ENCODE measurements around the gene SAMD3. TPM values are rescaled to one million over a fixed set of nuclear protein-coding genes. Genes with fewer than 3 reads are reported as not detected.

Gene SAMD3
- total RNA-seq, 2 experiments from 2014 or later: not detected

GRCh38 chr6:130158548-130158947, 64.2 kb downstream of the SAMD3 start:
- POLR2A ChIA-PET: no interaction called here
- no peaks in the 10 kb centered on the region for H3K4me1 ChIP-seq (ENCODE audit: insufficient read depth, low read length, poor library complexity, severe bottlenecking)
- no peak overlapping the region for H2AFZ ChIP-seq (ENCODE audit: low read length)
- no peak for DNase-seq (ENCODE audit: low spot score)
- intact Hi-C loops (cut with micrococcal nuclease; ENCODE audit: unreplicated experiment): no loop called here
- H3K27ac ChIP-seq (ENCODE audit: low read depth, low read length, poor library complexity, severe bottlenecking): no peak overlapping the region
- no peaks in the 10 kb centered on the region for H4K20me1 ChIP-seq (ENCODE audit: insufficient read depth, low read length)
- no peak overlapping the region for H3K4me2 ChIP-seq (ENCODE audit: low read length)
- TF ChIP-seq EZH2phosphoT487 (IDR thresholded peaks at IDR 0.05; ENCODE audit: borderline replicate concordance, low read depth, low read length) (no peak), CTCF (conservative IDR thresholded peaks at IDR 0.05; ENCODE audit: low read length) (no peak)
- CTCF ChIA-PET (ENCODE audit: unreplicated experiment): no interaction called here
- BruUV-seq (replicated peaks): no TSS peak
- H3K9me3 ChIP-seq (ENCODE audit: low read length): no peaks in the 10 kb centered on the region
- no peak overlapping the region for H3K4me3 ChIP-seq (ENCODE audit: low read depth, low read length, poor library complexity, severe bottlenecking)
- no peaks in the 10 kb centered on the region for H3K9me2 ChIP-seq (ENCODE audit: insufficient read depth, low read length)
- no peaks in the 10 kb centered on the region for H3K79me2 ChIP-seq (ENCODE audit: insufficient read depth, low read depth, low read length)
- H3K36me3 ChIP-seq (ENCODE audit: insufficient read depth, low read length): no peaks in the 10 kb centered on the region

GRCh38 chr6:130158056-130158455, 64.7 kb downstream of the SAMD3 start:
- BruUV-seq (replicated peaks): no TSS peak
- H3K36me3 ChIP-seq (ENCODE audit: insufficient read depth, low read length): no peaks in the 10 kb centered on the region
- intact Hi-C loops (cut with micrococcal nuclease; ENCODE audit: unreplicated experiment): no loop called here

GRCh38 chr6:130156908-130157307, 65.8 kb downstream of the SAMD3 start:
- no peaks in the 10 kb centered on the region for H3K36me3 ChIP-seq (ENCODE audit: insufficient read depth, low read length)
- POLR2A ChIA-PET: no interaction called here

More at GRCh38 chr6:130158056-130158455, 64.7 kb downstream of the SAMD3 start:
- TF ChIP-seq EZH2phosphoT487 (IDR thresholded peaks at IDR 0.05; ENCODE audit: borderline replicate concordance, low read depth, low read length): no peak
- TF ChIP-seq CTCF (conservative IDR thresholded peaks at IDR 0.05; ENCODE audit: low read length): no peak
- H3K79me2 ChIP-seq (ENCODE audit: insufficient read depth, low read depth, low read length): no peaks in the 10 kb centered on the region
- H3K4me1 ChIP-seq (ENCODE audit: insufficient read depth, low read length, poor library complexity, severe bottlenecking): no peaks in the 10 kb centered on the region
- H2AFZ ChIP-seq (ENCODE audit: low read length): no peak overlapping the region
- H3K9me3 ChIP-seq (ENCODE audit: low read length): no peaks in the 10 kb centered on the region
- ChIA-PET POLR2A (interaction anchor here (0.6 kb wide), 1 partner anchor 852 kb away, joined by 7 read pairs; no protein-coding TSS in a partner anchor), CTCF (ENCODE audit: unreplicated experiment) (no interaction called here)
- H3K27ac ChIP-seq (ENCODE audit: low read depth, low read length, poor library complexity, severe bottlenecking): no peak overlapping the region
- H3K9me2 ChIP-seq (ENCODE audit: insufficient read depth, low read length): no peaks in the 10 kb centered on the region
- H3K4me2 ChIP-seq (ENCODE audit: low read length): no peak overlapping the region
- H3K4me3 ChIP-seq (ENCODE audit: low read depth, low read length, poor library complexity, severe bottlenecking): no peak overlapping the region
- no peaks in the 10 kb centered on the region for H4K20me1 ChIP-seq (ENCODE audit: insufficient read depth, low read length)
- DNase-seq (ENCODE audit: low spot score): no peak

More at GRCh38 chr6:130156908-130157307, 65.8 kb downstream of the SAMD3 start:
- no peak overlapping the region for H3K27ac ChIP-seq (ENCODE audit: low read depth, low read length, poor library complexity, severe bottlenecking)
- no peaks in the 10 kb centered on the region for H3K9me2 ChIP-seq (ENCODE audit: insufficient read depth, low read length)
- CTCF ChIA-PET (ENCODE audit: unreplicated experiment): no interaction called here
- intact Hi-C loops (cut with micrococcal nuclease; ENCODE audit: unreplicated experiment): no loop called here
- TF ChIP-seq EZH2phosphoT487 (IDR thresholded peaks at IDR 0.05; ENCODE audit: borderline replicate concordance, low read depth, low read length) (no peak), CTCF (conservative IDR thresholded peaks at IDR 0.05; ENCODE audit: low read length) (no peak)
- no peak for DNase-seq (ENCODE audit: low spot score)
- no peak overlapping the region for H3K4me2 ChIP-seq (ENCODE audit: low read length)
- no peaks in the 10 kb centered on the region for H3K9me3 ChIP-seq (ENCODE audit: low read length)
- H3K4me3 ChIP-seq (ENCODE audit: low read depth, low read length, poor library complexity, severe bottlenecking): no peak overlapping the region
- BruUV-seq (replicated peaks): no TSS peak
- H3K4me1 ChIP-seq (ENCODE audit: insufficient read depth, low read length, poor library complexity, severe bottlenecking): no peaks in the 10 kb centered on the region
- no peaks in the 10 kb centered on the region for H4K20me1 ChIP-seq (ENCODE audit: insufficient read depth, low read length)
- H3K79me2 ChIP-seq (ENCODE audit: insufficient read depth, low read depth, low read length): no peaks in the 10 kb centered on the region
- no peak overlapping the region for H2AFZ ChIP-seq (ENCODE audit: low read length)

All from OCI-LY7 (cell line).